CMK (cell line): ENCODE measurements around the gene BCKDK.
"Not testable (repeated sequence)": the region's sequence is repeated elsewhere in the genome, so short reads cannot be mapped to it uniquely, and the experiment has no call there.

ENCODE experiments used
- DNase-seq: peaks from one replicate; pipeline ENCODE4 v3.0.0-alpha.2; 2010; ENCODE audit warnings: low read depth

The BCKDK gene

DNA sequence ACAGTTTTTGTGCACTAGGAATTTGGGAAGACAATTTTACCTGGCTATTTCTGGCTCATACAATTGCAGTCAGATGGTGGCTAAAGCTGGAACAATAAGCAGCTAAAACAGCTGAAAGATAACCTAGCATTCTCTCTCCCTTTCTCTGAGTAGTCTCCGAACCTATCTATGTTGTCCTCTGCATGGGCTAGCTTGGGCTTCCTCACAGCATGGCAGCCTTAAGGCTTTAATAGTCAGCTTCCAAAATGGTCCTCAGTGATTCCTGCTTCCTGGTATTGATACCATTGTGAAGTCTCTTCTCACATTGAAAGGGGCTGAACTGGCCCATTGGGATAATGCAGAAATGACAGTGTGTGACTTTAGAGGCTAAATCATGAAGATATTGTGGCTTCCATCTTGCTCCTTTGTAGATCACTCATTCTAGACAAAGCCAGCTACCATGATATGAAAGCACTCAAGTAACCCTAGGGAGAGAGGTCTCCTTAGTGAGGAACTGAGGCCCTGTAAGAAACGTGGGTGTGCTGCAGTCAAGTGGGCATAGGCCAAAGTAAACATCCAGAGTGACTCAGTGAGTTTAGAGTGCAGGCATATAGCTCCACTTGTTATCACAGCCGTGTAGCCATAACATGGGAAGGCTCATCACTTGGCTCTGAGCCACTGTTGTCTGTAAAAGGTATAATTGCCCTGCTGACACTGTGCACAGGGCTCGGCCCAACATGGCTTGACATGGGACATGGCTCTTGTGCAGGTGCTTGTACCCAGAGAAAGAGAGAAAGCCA is 8.1 kb upstream of the BCKDK start:
- DNase-seq: no peak

DNA sequence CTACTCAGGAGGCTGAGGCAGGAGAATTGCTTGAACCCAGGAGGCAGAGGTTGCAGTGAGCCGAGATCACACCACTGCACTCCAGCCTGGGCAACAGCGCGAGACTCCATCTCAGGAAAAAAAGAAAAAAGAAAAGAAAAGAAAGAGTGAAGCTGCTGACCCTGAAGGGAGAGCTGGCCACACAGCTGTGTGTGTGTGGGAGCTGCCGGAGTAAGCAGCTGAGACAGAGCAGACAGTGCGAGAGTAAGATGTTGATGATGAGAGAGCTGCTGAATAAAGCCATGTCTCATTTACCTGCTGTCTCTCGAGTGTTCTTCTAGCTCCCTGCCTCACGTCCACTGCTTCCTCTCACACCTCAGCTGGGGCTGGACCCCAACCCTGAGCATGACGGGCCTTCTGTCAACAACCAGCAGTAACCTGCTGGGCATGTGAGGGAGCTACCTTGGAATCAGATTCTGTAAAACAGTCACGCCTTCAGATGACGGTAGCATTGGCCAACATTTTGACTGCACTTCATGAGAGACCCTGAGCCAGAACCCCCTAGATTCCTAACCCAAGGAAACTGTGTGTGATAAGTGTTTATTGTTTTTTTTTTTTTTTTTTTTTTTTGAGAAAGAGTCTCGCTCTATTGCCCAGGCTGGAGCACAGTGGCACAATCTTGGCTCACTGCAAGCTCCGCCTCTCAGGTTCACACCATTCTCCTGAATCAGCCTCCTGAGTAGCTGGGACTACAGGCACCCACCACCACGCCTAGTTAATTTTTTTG is 7.1 kb upstream of the BCKDK start:
- DNase-seq: not testable (repeated sequence)

DNA sequence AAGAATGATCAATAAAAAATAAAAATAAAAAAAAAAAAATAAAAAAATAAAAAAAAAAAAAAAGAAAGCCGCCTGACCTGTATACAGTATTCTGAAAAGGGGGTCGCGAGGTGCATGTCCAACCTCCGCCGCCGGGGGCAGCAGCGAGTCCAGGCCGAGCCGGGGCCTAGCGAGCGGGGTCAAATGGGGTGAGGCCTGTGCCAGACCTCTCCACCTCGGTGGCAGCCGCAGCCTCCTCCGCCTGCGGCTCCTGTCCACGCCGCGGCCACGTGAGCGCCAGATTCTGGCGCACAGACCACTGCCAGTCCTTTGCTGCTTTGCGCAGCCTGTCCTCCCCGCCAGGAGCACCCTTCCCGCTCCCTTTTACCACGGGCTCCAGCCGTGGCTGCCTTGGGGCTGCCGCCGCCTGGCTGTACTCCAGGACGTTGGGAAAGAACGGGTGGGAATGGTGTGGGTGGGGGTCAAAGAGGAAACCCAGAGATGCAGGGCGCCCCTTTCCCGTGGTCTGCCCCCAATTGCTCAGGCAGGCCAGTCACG is 2.4 kb upstream of the BCKDK start:
- DNase-seq: peak; percentile 86

DNA sequence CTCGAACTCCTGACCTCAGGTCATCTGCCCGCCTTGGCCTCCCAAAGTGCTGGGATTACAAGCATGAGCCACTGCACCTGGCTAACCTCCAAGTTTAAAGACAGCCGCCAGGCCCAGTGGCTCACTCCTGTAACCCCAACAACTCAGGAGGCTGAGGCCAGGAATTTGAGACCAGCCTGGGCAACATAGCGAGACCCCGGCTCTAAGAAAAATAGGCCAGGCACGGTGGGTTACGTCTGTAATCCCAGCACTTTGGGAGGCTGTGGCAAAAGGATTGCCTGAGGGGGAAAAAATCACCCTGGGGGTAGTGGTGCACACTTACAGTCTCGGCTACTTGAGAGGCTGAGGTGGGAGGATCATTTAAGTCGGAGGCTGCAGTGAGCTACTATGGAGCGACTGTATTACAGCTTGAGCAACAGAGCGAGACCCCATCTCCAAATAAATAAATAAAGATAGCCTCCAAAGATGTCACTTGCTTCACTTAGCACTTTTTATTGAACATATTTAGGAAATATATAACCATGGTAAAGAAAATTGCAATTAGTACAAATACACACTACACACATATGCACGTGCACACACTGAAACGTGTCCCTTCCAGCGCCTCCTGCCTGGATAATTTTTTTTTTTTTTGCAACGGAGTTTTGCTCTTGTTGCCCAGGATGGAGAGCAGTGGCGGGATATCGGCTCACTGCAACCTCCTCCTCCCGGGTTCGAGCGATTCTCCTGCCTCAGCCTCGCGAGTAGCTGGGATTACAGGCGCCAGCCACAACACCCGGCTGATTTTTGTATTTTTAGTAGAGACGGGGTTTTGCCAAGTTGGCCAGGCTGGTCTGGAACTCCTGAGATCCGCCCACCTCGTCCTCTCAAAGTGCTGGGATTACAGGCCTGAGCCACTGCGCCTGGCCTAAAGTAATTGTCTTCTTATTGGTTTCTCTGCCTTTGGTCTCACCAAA is 1.4 kb upstream of the BCKDK start:
- no peak for DNase-seq

DNA sequence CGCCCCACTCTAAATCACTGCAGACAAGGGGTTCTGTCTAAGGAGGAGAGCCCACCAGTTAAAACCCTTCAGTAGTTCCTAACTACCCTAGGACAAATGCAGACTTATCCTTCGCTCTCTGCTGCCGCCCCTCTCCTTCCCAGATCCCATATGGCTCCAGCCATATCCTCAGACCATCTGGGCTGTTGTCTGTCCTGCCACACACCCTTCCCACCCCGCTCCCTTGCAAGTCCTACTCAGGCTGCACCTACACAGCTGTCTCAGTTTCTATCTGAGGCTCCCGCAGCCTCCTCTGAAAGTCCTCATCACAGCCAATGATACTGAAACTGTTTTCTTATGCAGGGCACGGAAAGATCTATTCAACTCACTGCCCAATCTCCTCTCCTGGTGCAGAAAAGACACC is 720 bp upstream of the BCKDK start:
- no peak for DNase-seq

DNA sequence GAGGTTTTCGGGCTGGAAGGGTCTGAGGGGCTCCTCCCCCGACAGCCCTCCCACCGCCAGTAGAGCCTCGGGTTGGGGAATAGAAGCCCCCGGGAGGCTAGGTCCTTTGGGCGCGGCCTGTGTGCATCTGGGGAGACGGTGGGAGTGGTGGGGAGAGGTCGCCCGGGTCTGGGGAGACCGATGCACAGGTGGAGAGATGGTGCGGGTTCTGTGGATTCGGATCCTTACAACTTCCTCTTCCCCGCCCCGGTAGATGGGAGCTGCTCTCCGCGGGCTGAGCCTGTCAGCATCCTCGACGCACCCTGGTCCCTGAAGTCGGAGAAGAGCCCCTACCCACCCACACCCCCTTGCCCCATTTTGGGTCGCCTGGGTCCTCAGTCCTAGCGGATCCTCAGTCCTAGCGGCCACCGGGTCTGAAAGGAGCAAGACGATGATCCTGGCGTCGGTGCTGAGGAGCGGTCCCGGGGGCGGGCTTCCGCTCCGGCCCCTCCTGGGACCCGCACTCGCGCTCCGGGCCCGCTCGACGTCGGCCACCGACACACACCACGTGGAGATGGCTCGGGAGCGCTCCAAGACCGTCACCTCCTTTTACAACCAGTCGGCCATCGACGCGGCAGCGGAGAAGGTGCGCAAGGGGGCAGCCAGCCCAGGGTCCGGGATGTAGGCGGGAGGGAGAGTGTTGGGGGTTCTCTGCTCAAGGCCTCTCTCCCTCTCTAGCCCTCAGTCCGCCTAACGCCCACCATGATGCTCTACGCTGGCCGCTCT is 790 bp downstream of the BCKDK start:
- DNase-seq: no peak

DNA sequence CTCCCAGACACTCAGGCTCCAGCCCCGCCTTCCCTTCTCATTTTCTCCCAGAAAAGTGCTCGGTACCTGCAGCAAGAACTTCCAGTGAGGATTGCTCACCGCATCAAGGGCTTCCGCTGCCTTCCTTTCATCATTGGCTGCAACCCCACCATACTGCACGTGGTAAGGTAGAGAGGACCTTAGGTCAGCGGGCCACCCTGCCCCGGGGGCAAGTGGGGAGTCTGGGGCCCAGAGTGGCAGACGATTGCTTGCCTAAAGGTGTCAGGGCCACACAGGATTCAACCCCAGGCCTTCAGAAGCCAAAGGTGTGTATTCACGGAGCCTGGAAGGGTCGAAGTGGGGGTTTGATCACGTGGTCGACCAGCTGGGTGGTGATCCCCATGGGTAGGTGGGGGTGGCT is 1.4 kb downstream of the BCKDK start:
- no peak for DNase-seq

DNA sequence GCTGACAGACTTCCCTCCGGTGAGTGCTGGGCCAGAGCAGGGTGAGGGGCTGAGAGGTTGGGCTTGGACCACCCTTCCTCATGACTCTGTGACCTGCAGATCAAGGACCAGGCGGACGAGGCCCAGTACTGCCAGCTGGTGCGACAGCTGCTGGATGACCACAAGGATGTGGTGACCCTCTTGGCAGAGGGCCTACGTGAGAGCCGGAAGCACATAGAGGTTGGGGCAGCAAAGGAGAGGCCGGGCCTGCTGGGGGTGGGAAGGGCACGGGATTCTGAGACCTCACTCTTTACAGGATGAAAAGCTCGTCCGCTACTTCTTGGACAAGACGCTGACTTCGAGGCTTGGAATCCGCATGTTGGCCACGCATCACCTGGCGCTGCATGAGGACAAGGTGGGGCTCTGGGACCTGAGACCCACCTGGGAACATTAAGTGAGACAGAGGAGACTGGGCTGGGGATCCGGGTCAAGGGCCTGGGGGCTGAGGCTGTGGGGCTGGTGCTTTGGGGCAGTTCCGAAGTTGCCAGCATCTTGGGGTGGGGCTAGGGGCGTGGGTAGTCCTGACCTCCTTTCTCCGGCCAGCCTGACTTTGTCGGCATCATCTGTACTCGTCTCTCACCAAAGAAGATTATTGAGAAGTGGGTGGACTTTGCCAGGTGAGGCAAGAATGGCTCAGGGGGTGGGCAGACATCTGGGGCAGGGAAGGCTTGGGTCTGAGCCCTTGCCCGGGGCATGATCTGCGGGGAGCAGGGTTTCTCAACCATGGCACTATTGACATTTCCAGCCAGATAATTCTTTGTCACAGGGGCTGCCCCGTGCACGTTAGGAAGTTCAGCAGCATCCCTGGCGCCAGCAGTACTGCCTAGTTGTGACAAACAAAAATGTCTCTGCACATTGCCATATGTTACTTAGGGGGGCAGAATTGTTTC is 2.2 kb downstream of the BCKDK start:
- no peak for DNase-seq

DNA sequence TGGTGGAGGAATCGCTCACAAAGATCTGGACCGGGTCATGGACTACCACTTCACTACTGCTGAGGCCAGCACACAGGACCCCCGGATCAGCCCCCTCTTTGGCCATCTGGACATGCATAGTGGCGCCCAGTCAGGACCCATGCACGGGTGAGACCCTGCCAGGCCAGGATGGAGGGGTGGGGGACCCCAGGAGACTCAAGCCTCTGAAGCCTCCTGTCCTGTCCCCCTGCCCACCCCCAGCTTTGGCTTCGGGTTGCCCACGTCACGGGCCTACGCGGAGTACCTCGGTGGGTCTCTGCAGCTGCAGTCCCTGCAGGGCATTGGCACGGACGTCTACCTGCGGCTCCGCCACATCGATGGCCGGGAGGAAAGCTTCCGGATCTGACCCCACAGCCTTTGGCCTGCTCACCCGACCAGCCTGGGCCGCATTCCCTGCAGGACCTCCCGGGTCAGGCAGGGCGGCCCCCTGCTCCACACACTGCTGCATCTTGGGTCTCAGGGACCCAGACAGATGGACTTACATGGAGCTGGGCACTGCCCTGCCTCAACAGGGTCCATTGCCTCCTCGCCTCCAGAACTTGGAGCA is 3.8 kb downstream of the BCKDK start:
- no peak for DNase-seq

DNA sequence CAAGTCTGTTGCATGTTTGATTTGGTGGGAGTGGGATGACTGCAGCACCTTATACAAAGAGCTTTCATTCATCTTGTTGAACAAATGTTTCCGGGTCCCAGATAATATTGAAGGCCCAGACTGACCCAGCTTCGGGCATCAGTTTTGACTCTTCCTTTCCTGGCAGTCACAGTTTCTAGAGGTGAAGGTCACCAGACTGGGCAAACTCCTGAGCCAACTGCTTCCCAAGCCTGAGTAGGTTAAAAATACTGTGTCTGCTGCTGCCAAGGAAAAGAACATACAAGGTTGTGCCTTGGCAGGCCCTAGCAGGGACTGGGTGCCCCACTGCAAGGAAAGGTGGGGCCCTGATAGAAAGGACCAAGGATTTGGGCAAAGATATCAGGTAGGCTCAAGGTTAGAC is 4.5 kb downstream of the BCKDK start:
- DNase-seq: no peak

DNA sequence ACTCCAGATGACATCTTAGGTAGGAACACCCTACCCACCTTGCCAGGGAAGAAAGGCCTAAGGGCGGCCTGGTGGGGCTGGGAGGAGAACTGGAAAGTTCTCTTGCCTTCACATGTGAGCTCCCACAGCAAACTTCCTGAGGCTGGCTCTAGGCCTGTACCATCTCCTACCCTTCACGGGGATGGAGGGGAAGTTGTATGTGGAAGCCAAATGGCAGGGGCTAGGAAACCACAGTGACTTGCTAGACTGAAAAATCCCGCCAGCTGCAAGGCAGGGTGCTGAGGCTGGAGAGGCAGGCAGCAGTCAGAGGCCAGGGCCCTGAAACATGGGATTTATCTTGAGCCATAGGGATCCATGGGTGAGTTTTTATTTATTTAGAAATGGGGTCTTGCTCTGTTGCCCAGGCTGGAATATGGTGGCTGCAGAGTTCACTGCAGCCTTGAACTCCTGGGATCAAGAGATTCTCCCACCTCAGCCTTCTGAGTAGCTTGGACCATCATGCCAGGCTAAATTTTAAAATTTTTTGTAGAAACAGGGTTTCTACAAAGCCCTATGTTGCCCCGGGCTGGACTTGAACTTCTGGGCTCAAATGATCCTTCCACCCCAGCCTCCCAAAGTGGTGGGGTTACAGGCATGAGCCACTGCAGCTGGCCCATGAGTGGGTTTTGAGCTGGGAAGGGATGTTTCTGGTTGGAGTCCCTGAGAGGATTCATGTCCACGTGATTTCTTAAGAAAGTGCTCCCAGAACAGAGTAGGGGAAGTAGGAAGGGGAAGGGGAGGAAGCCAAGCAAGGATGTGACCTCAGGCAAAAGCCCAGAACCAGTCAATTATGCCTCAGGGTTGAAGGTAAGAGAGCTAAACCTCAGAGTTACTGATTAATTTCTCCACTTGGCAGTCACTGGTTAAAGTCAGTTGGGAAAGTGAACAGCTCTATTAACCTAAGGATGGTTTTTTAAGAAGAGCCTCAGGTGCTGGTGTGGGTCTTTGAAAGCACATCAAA is 5.2 kb downstream of the BCKDK start:
- no peak for DNase-seq

DNA sequence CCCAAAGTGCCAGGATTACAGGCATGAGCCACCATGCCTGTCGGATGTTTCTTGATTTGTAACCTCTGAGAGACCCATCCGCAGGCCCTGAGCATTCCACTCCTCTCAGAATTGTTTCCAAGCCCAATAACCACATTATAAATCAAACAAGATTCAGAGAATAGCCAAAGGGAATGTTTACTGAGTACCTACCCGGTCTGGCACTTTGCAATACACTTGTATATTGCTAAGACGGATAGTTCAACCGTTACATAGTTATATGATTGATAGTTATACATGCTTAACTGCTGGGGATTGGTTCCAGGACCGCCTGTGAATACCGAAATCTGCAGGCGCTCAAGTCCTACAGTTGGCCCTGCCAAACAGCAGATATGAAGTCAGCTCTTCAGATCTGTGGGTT is 6.3 kb downstream of the BCKDK start:
- DNase-seq: no peak

DNA sequence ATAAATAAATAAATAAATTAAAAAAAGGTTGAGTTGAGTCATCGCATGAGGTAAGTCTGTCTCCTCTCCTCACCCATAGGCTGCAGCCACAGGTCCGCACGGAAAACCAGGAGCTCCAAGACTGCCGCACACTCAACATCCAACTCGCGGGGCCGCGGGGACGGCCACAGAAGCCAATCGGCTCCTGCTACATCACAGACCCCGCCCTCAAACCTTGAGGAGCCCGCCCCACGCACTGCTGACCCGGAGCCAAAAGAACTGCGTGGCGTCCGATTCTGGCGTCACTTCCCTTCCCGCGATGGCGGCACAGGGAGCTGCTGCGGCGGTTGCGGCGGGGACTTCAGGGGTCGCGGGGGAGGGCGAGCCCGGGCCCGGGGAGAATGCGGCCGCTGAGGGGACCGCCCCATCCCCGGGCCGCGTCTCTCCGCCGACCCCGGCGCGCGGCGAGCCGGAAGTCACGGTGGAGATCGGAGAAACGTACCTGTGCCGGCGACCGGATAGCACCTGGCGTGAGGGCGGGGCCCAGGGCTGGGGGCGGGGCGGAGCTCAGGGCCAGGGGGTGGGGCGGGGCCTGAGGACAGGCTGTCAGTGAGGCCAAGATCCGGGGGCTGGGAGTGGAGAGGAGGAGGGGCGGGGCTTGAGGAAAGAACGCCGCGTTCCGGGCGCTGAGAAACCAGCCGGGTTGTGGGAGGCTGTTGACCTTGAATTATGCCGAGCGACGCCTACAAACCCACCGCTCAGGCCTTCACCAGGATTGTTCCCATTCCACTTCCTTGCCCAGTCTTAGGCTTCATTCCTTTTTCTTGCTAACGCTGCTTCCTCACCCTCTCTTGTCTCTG is 9.4 kb downstream of the BCKDK start, which contains the start of gene KAT8:
Gene KAT8, plus strand, starts transcription at position 281 of the 839 bp plus-strand sequence. Its CDS starts 18 bp downstream, at position 299.
- DNase-seq: peak; percentile 93

DNA sequence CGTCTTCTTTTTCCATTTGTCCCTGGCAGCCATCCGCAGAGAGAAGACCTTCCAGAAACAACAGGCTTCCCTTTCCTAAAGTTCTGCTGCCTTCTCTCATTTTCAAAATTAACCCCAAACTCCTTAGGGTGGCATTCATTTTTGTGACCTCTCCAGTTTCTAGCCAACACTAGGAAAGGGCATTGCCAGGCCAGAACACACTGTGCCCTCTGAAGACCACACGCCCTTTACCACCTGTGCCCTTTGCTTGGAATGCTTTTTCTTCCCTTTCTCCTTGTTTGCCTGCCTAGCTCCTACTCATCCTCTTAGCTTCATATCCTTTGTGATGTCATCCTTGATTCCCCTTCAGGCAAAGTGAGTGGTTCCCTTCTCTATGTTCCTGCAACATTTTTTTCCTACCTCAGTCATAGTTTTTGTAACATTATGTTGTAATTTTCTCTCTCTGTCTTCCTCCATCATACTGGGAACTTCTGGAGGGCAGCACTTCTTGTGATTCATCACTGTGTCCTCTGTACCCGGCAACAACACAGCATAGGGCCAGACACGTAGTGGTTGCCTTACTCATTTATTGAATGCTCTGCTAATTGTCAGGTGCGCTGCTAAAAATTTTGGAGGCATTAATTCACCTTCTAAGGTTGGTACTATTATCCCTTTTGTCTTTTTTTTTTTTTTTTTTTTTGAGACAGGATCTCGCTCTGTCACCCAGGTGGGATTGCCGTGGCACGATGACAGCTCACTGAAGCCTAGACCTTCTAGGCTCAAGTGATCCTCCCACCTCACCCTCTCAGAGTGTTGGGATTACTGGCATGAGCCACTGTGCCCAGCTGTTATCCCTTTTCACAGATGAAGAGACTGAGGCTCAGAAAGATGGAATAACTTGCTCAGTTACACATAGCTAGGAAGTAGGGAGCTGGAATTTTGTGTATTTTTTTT is 10.3 kb downstream of the BCKDK start:
- no peak for DNase-seq

DNA sequence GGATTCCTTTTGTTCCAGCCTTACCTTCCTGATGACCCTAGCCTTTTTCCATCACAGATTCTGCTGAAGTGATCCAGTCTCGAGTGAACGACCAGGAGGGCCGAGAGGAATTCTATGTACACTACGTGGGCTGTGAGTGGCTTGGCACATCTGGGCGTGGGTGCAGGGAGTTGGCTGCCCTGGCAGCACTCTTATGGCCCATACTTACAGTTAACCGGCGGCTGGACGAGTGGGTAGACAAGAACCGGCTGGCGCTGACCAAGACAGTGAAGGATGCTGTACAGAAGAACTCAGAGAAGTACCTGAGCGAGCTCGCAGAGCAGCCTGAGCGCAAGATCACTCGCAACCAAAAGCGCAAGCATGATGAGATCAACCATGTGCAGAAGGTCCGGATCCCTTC is 11.9 kb downstream of the BCKDK start:
- no peak for DNase-seq

DNA sequence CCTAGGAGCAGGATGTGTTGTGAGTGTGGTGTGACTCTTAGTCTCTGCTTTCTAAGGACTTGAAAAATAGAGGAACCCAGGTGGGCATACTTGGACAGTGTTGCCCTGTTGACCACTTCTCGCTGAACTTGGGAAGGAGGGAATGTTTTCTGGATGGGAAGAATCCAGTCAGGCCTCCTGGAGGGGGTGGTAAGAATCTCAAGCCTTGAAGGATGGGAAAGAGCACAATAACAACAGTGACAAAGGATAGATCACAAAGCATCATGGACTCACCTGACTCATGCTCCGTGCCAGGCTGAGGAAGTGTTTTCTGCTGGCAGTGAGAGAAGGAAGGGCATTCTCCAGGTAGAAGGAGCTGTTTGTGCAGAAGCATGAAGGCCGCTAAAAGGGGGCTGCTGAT is 17.7 kb downstream of the BCKDK start:
- DNase-seq: no peak
